ENCODE results near the gene AURKA. TPM values are rescaled to one million over a fixed set of nuclear protein-coding genes. Genes with fewer than 3 reads are reported as not detected.

The AURKA gene
- total and polyA plus RNA-seq, 4 donors: 0.88 to 41.6 (median 2.7) TPM

- H3K4me3 ChIP-seq (ENCODE audit: low read depth in 1 of 3, low read length in 3 of 3): no peak overlapping the region
- no peaks in the 10 kb centered on the region for H3K4me1 ChIP-seq (ENCODE audit: control insufficient read depth in 4 of 4, insufficient read depth in 4 of 4, low read length in 3 of 4)
- WGBS: 32% methylated on average over 2 of the region's 2 CpGs
- TF ChIP-seq ZBTB33 (IDR thresholded peaks at IDR 0.05): no peak
- no peak for TF ChIP-seq CTCF (IDR thresholded peaks at IDR 0.05; ENCODE audit: low read depth, low read length, missing input control)
- no peak for TF ChIP-seq RAD21 (IDR thresholded peaks at IDR 0.05)
- H3K27ac ChIP-seq (ENCODE audit: low read depth in 1 of 2, low read length in 2 of 2): no peak overlapping the region
- H3K27me3 ChIP-seq (ENCODE audit: control insufficient read depth in 4 of 4, insufficient read depth in 4 of 4, low read length in 3 of 4): peaks cover 0 to 3% (median 0%) of the 10 kb centered on the region in 4 donors
- DNase-seq (ENCODE audit: low spot score): no peak
- H3K36me3 ChIP-seq (ENCODE audit: control insufficient read depth in 4 of 4, insufficient read depth in 3 of 4, low read depth in 1 of 4, low read length in 3 of 4): no peaks in the 10 kb centered on the region
- H3K9me3 ChIP-seq (ENCODE audit: control insufficient read depth in 4 of 4, low read length in 3 of 4): no peaks in the 10 kb centered on the region
- no peak overlapping the region for H3K9ac ChIP-seq (ENCODE audit: low read depth in 1 of 2, low read length in 2 of 2)
These were observed 68.8 kb downstream of the AURKA start for GRCh38 chr20:56323206-56323605.

GRCh38 chr20:56322681-56323080, 69.3 kb downstream of the AURKA start:
- WGBS: 38% methylated on average over 4 of the region's 4 CpGs
- no peak overlapping the region for H3K9ac ChIP-seq (ENCODE audit: low read depth in 1 of 2, low read length in 2 of 2)
- no peak overlapping the region for H3K27ac ChIP-seq (ENCODE audit: low read depth in 1 of 2, low read length in 2 of 2)

More at GRCh38 chr20:56322681-56323080, 69.3 kb downstream of the AURKA start:
- H3K4me3 ChIP-seq (ENCODE audit: low read depth in 1 of 3, low read length in 3 of 3): no peak overlapping the region
- no peaks in the 10 kb centered on the region for H3K36me3 ChIP-seq (ENCODE audit: control insufficient read depth in 4 of 4, insufficient read depth in 3 of 4, low read depth in 1 of 4, low read length in 3 of 4)
- H3K4me1 ChIP-seq (ENCODE audit: control insufficient read depth in 4 of 4, insufficient read depth in 4 of 4, low read length in 3 of 4): no peaks in the 10 kb centered on the region
- no peak for DNase-seq (ENCODE audit: low spot score)
- H3K27me3 ChIP-seq (ENCODE audit: control insufficient read depth in 4 of 4, insufficient read depth in 4 of 4, low read length in 3 of 4): peaks cover 0 to 3% (median 0%) of the 10 kb centered on the region in 4 donors
- TF ChIP-seq ATF3 (IDR thresholded peaks at IDR 0.05): no peak
- no peak for TF ChIP-seq EGR1 (IDR thresholded peaks at IDR 0.05; ENCODE audit: low read depth in 2 of 2)
- no peak for TF ChIP-seq FOXA2 (IDR thresholded peaks at IDR 0.05)
- no peak for TF ChIP-seq GABPA (IDR thresholded peaks at IDR 0.05 in 1 of 2, conservative IDR thresholded peaks at IDR 0.05 in 1 of 2)
- TF ChIP-seq HNF4A (conservative IDR thresholded peaks at IDR 0.05): no peak
- TF ChIP-seq CTCF (IDR thresholded peaks at IDR 0.05; ENCODE audit: low read depth, low read length, missing input control): no peak
- no peak for TF ChIP-seq SP1 (IDR thresholded peaks at IDR 0.05)
- no peaks in the 10 kb centered on the region for H3K9me3 ChIP-seq (ENCODE audit: control insufficient read depth in 4 of 4, low read length in 3 of 4)

Other genes starting within 250 kb of the AURKA start
- not detected for gene MC3R, start 143.5 kb downstream of the AURKA start, total RNA-seq
- not detected for gene MC3R, start 143.5 kb downstream of the AURKA start, polyA plus RNA-seq
- 100 to 1,000 TPM in 1 of 2 donors, 10 to 100 TPM in 1; 21.8 to 139 TPM for gene FAM210B, start 33.2 kb downstream of the AURKA start, total RNA-seq
- gene FAM210B, start 33.2 kb downstream of the AURKA start, polyA plus RNA-seq: 10 to 100 TPM; 26.2 to 35.1 TPM
- gene CSTF1, start 430 bp upstream of the AURKA start, total RNA-seq: 10 to 100 TPM; 19.1 to 20.2 TPM
- 10 to 100 TPM; 11.9 to 12.9 TPM for gene CSTF1, start 430 bp upstream of the AURKA start, polyA plus RNA-seq
- 1 to 10 TPM; 1.4 to 1.6 TPM for gene CASS4, start 20.0 kb upstream of the AURKA start, total RNA-seq
- under 1 TPM; 0.26 to 0.77 TPM for gene CASS4, start 20.0 kb upstream of the AURKA start, polyA plus RNA-seq
- gene RTF2, start 76.4 kb upstream of the AURKA start, total RNA-seq: 10 to 100 TPM; 29.0 to 31.0 TPM
- gene RTF2, start 76.4 kb upstream of the AURKA start, polyA plus RNA-seq: 10 to 100 TPM; 39.2 to 46.6 TPM
- not detected for gene FAM209A, start 132.5 kb upstream of the AURKA start, total RNA-seq
- not detected for gene FAM209A, start 132.5 kb upstream of the AURKA start, polyA plus RNA-seq
- gene FAM209B, start 141.0 kb upstream of the AURKA start, total RNA-seq: not detected
- under 1 TPM in 1 of 2 donors, not detected in 1; 0.38 TPM for gene FAM209B, start 141.0 kb upstream of the AURKA start, polyA plus RNA-seq
- gene TFAP2C, start 237.1 kb upstream of the AURKA start, total RNA-seq: under 1 TPM in 1 of 2 donors, not detected in 1; under 0.01 TPM
- not detected for gene TFAP2C, start 237.1 kb upstream of the AURKA start, polyA plus RNA-seq

Data from liver (tissue), 9 donors.